ENCODE results near the gene HAO2. TPM values are rescaled to one million over a fixed set of nuclear protein-coding genes. Genes with fewer than 3 reads are reported as not detected.

HAO2 gene
- not detected in 2 replicates for total RNA-seq (2021)
- Bru-seq, nascent RNA, result percentile 9 among the genes with signal in this experiment
- BruChase-seq, experiment 1, labeled RNA remaining after a 2-hour chase, result percentile 9 among the genes with signal in this experiment
- BruChase-seq, experiment 2, labeled RNA remaining after a 6-hour chase, result percentile 12 among the genes with signal in this experiment
- long read RNA-seq, result 0 reads

- no TSS peak for BruUV-seq (replicated peaks)
These were observed at the start of gene HAO2 for GRCh38 chr1:119368554-119368953. HAO2 (plus strand) TSS chr1:119368785; CDS start chr1:119381086, 12,301 bp downstream.

GRCh38 chr1:119320100-119320499 lies 48.5 kb upstream of the HAO2 start:
- no peaks in the 10 kb centered on the region for H3K27me3 ChIP-seq (replicated peaks; ENCODE audit: insufficient read depth, low read depth, low read length, poor library complexity)
- H3K27ac ChIP-seq (ENCODE audit: low read depth, low read length, poor library complexity, severe bottlenecking), result no peak overlapping the region
- ChIA-PET POLR2A (ENCODE audit: low non-redundant PET) (no interaction called here), CTCF (no interaction called here)
- intact Hi-C loops (cut with micrococcal nuclease; ENCODE audit: unreplicated experiment), result no loop called here
- no peak overlapping the region for H3K4me3 ChIP-seq (ENCODE audit: low read depth, low read length, poor library complexity, severe bottlenecking)
- H3K4me1 ChIP-seq (ENCODE audit: insufficient read depth, low read length, poor library complexity, severe bottlenecking), result no peaks in the 10 kb centered on the region
- H3K36me3 ChIP-seq (ENCODE audit: insufficient read depth, low read length, poor library complexity, severe bottlenecking), result no peaks in the 10 kb centered on the region
- TF ChIP-seq CTCF (conservative IDR thresholded peaks at IDR 0.05; ENCODE audit: low read depth, low read length) (no peak), EZH2 (IDR thresholded peaks at IDR 0.05; ENCODE audit: borderline replicate concordance, low read depth, low read length, poor library complexity, severe bottlenecking) (no peak)
- no peak for DNase-seq (ENCODE audit: low spot score)
- no TSS peak for BruUV-seq (replicated peaks)
- no peaks in the 10 kb centered on the region for H3K9me3 ChIP-seq (ENCODE audit: low read depth, low read length, poor library complexity, severe bottlenecking)

More at GRCh38 chr1:119368554-119368953, at the start of gene HAO2:
- TF ChIP-seq EZH2 (IDR thresholded peaks at IDR 0.05; ENCODE audit: borderline replicate concordance, low read depth, low read length, poor library complexity, severe bottlenecking) (no peak), CTCF (conservative IDR thresholded peaks at IDR 0.05; ENCODE audit: low read depth, low read length) (no peak)
- Histone ChIP-seq H3K4me1 (ENCODE audit: insufficient read depth, low read length, poor library complexity, severe bottlenecking) (peaks cover 7% of the 10 kb centered on the region), H3K4me3 (ENCODE audit: low read depth, low read length, poor library complexity, severe bottlenecking) (no peak within 1 kb of the TSS), H3K36me3 (ENCODE audit: insufficient read depth, low read length, poor library complexity, severe bottlenecking) (no peaks in the 10 kb centered on the region), H3K27me3 (replicated peaks; ENCODE audit: insufficient read depth, low read depth, low read length, poor library complexity) (peaks cover 3% of the 10 kb centered on the region), H3K9me3 (ENCODE audit: low read depth, low read length, poor library complexity, severe bottlenecking) (no peaks in the 10 kb centered on the region), H3K27ac (ENCODE audit: low read depth, low read length, poor library complexity, severe bottlenecking) (no peak within 1 kb of the TSS)
- ChIA-PET CTCF (no interaction called here), POLR2A (ENCODE audit: low non-redundant PET) (no interaction called here)
- no peak for DNase-seq (ENCODE audit: low spot score)
- intact Hi-C loops (cut with micrococcal nuclease; ENCODE audit: unreplicated experiment), result loop anchor here (5.0 to 10.0 kb wide), 2 partner anchors 814 to 1291 kb away; no protein-coding TSS in a partner anchor

GRCh38 chr1:119321666-119322419 lies 46.7 kb upstream of the HAO2 start:
- no TSS peak for BruUV-seq (replicated peaks)
- ChIA-PET CTCF (no interaction called here), POLR2A (ENCODE audit: low non-redundant PET) (no interaction called here)

More at GRCh38 chr1:119321666-119322419, 46.7 kb upstream of the HAO2 start:
- Histone ChIP-seq H3K27ac (ENCODE audit: low read depth, low read length, poor library complexity, severe bottlenecking) (no peak overlapping the region), H3K27me3 (replicated peaks; ENCODE audit: insufficient read depth, low read depth, low read length, poor library complexity) (no peaks in the 10 kb centered on the region), H3K9me3 (ENCODE audit: low read depth, low read length, poor library complexity, severe bottlenecking) (no peaks in the 10 kb centered on the region), H3K36me3 (ENCODE audit: insufficient read depth, low read length, poor library complexity, severe bottlenecking) (no peaks in the 10 kb centered on the region), H3K4me3 (ENCODE audit: low read depth, low read length, poor library complexity, severe bottlenecking) (no peak overlapping the region), H3K4me1 (ENCODE audit: insufficient read depth, low read length, poor library complexity, severe bottlenecking) (no peaks in the 10 kb centered on the region)
- intact Hi-C loops (cut with micrococcal nuclease; ENCODE audit: unreplicated experiment), result no loop called here
- TF ChIP-seq CTCF (conservative IDR thresholded peaks at IDR 0.05; ENCODE audit: low read depth, low read length) (no peak), EZH2 (IDR thresholded peaks at IDR 0.05; ENCODE audit: borderline replicate concordance, low read depth, low read length, poor library complexity, severe bottlenecking) (no peak)
- no peak for DNase-seq (ENCODE audit: low spot score)
